Large intestine (tissue), 3 donors: ENCODE data around the gene NUDT3. TPM values are rescaled to one million over a fixed set of nuclear protein-coding genes. Genes with fewer than 3 reads are reported as not detected.
"Not testable (repeated sequence)": the region's sequence is repeated elsewhere in the genome, so short reads cannot be mapped to it uniquely, and the experiment has no call there.

Source experiments
- DNase-seq, 2 donors: peaks; one replicate each; pipeline versions ENCODE4 v3.0.0 to v3.0.0-alpha.2; 2013
- H3K27ac ChIP-seq: one replicate; pipeline ENCODE4 v1.5.1; 2013; ENCODE audit warnings: low read length
- H3K27me3 ChIP-seq: 2 replicates; pipeline ENCODE4 v1.6.1; 2013; ENCODE audit warnings: low read length; ENCODE audit not compliant: control insufficient read depth, insufficient read depth
- H3K36me3 ChIP-seq: 2 replicates; pipeline ENCODE4 v1.6.1; 2013; ENCODE audit warnings: low read length; ENCODE audit not compliant: control insufficient read depth, insufficient read depth
- H3K4me1 ChIP-seq: one replicate; pipeline ENCODE4 v1.6.1; 2013; ENCODE audit warnings: low read length; ENCODE audit not compliant: control insufficient read depth, insufficient read depth
- H3K4me3 ChIP-seq: one replicate; pipeline ENCODE4 v1.5.1; 2013; ENCODE audit warnings: low read length
- H3K9me3 ChIP-seq: one replicate; pipeline ENCODE4 v1.6.1; 2013; ENCODE audit warnings: mild to moderate bottlenecking, low read depth, low read length, moderate library complexity; ENCODE audit not compliant: control insufficient read depth
- WGBS: methylation state at CpG from one replicate; pipeline ENCODE4 v1.1.5; 2013; ENCODE audit warnings: low lambda C conversion rate; ENCODE audit not compliant: insufficient coverage; 5-methylcytosine and 5-hydroxymethylcytosine counted together
- polyA plus RNA-seq: library from polyadenylated mRNA; unstranded; fragments of 120-200 nt; gene quantifications from one replicate; pipeline ENCODE4 v1.2.1, GENCODE V29; 2013

NUDT3 gene
- polyA plus RNA-seq, 1 donor: 13.5 TPM

DNA sequence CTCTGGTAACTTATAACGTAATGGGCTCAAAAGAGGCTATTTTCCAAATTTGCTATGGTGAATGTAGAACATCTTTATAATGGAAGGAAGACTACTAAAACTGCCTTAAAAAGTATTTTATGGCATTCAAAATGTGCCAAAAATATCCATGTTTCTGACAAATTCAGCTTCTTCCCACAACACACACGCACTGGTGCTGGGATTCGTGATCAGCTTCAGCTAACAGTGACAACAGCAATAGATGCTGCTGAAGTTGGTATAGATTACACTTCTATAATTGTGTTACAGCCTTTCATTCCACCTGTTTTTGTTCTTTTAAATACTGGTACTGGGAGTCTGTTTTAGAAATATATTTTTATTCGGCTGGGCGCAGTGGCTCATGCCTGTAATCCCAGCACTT is 19.0 kb downstream of the NUDT3 start:
- no peaks in the 10 kb centered on the region for H3K4me1 ChIP-seq
- H3K4me3 ChIP-seq: no peak overlapping the region
- H3K27ac ChIP-seq: no peak overlapping the region
- no CpG with 5 or more reads among the region's 5 CpGs for WGBS
- no peaks in the 10 kb centered on the region for H3K9me3 ChIP-seq
- H3K36me3 ChIP-seq: no peaks in the 10 kb centered on the region
- no peaks in the 10 kb centered on the region for H3K27me3 ChIP-seq
- DNase-seq: no peak

DNA sequence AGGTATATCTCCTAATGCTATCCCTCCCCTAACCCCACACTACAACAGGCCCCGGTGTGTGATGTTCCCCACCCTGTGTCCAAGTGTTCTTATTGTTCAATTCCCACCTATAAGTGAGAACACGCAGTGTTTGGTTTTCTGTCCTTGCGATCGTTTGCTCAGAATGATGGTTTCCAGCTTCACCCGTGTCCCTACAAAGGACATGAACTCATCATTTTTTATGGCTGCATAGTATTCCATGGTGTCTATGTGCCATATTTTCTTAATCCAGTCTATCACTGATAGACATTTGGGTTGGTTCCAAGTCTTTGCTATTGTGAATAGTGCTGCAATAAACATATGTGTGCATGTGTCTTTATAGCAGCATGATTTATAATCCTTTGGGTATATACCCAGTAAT is 20.6 kb downstream of the NUDT3 start:
- WGBS: 100% methylated on average over 4 of the region's 5 CpGs
- not testable (repeated sequence) for H3K27me3 ChIP-seq, H3K4me1 ChIP-seq, H3K4me3 ChIP-seq, DNase-seq, H3K36me3 ChIP-seq, H3K9me3 ChIP-seq, H3K27ac ChIP-seq

DNA sequence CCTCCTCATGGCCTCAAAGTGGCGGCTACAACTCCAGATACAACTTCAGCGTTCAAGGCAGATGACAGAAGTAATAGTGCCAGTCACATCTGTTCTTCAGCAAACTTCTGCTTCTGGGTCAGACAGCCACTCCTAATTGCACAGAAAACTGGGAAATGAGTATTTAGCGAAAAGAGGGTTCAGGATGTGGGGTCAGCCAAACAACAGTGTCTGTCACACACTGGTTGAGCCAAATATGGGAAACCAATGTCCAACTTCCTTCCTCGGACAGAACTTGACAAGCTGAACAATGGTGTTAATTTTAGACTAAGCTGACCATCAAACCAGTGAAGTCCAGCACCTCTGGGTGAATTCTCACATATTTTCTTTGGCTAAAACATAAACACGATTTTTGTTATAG is 22.1 kb downstream of the NUDT3 start:
- no CpG with 5 or more reads among the region's 5 CpGs for WGBS
- H3K4me1 ChIP-seq: no peaks in the 10 kb centered on the region
- H3K9me3 ChIP-seq: no peaks in the 10 kb centered on the region
- H3K27ac ChIP-seq: no peak overlapping the region
- no peaks in the 10 kb centered on the region for H3K27me3 ChIP-seq
- no peaks in the 10 kb centered on the region for H3K36me3 ChIP-seq
- DNase-seq: no peak
- H3K4me3 ChIP-seq: no peak overlapping the region

DNA sequence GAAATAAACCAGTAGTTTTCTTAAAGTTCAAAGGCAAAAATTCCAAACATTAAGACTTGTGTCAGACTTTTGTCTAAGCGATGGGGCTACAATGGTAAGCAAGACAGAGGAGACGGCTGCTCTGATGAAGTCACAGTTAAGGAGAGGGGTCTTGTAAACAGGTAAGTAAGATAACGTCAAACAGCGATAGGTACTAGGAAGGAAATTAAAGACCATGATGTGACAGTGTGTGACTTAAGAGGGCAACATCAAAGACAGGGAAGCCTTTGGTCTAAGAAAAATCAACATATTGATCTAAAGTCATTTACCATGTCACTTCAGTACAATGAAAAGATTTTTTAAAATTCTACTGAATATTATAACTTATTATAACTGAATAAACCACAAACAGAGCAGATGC is 23.1 kb downstream of the NUDT3 start:
- Histone ChIP-seq H3K27ac (no peak overlapping the region), H3K36me3 (no peaks in the 10 kb centered on the region), H3K4me1 (no peaks in the 10 kb centered on the region), H3K27me3 (no peaks in the 10 kb centered on the region), H3K9me3 (no peaks in the 10 kb centered on the region), H3K4me3 (no peak overlapping the region)
- WGBS: 85% methylated on average over 2 of the region's 4 CpGs
- DNase-seq: no peak

DNA sequence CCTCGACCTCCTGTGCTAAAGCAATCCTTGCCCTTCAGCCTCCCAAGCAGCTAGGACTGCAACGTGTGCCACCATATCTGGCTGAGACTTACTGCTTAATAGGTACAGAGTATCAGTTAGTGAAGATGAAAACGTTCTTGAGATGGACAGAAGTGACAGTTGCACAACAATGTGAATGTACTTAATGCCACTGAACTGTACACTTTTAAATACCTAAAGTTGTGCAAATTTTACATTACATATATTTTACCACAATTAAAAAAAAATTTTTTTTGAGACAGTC is 25.9 kb downstream of the NUDT3 start:
- H3K4me1 ChIP-seq: no peaks in the 10 kb centered on the region
- no peak for DNase-seq
- H3K9me3 ChIP-seq: no peaks in the 10 kb centered on the region
- 40% methylated on average over 1 of the region's 3 CpGs for WGBS
- H3K4me3 ChIP-seq: no peak overlapping the region
- no peaks in the 10 kb centered on the region for H3K27me3 ChIP-seq
- no peaks in the 10 kb centered on the region for H3K36me3 ChIP-seq
- H3K27ac ChIP-seq: no peak overlapping the region

- not testable (repeated sequence) for H3K36me3 ChIP-seq
These were observed 26.5 kb downstream of the NUDT3 start for GRCh38 chr6:34365781-34366638.

GRCh38 chr6:34363681-34364075 is 28.8 kb downstream of the NUDT3 start:
- H3K27ac ChIP-seq, H3K27me3 ChIP-seq, H3K36me3 ChIP-seq, H3K9me3 ChIP-seq, DNase-seq, H3K4me1 ChIP-seq, H3K4me3 ChIP-seq: not testable (repeated sequence)
- no CpG with 5 or more reads among the region's 9 CpGs for WGBS

More at GRCh38 chr6:34365781-34366638, 26.5 kb downstream of the NUDT3 start:
- H3K4me3 ChIP-seq, H3K4me1 ChIP-seq, H3K27ac ChIP-seq, H3K27me3 ChIP-seq, DNase-seq, H3K9me3 ChIP-seq: not testable (repeated sequence)
- WGBS: 95% methylated on average over 3 of the region's 9 CpGs

DNA sequence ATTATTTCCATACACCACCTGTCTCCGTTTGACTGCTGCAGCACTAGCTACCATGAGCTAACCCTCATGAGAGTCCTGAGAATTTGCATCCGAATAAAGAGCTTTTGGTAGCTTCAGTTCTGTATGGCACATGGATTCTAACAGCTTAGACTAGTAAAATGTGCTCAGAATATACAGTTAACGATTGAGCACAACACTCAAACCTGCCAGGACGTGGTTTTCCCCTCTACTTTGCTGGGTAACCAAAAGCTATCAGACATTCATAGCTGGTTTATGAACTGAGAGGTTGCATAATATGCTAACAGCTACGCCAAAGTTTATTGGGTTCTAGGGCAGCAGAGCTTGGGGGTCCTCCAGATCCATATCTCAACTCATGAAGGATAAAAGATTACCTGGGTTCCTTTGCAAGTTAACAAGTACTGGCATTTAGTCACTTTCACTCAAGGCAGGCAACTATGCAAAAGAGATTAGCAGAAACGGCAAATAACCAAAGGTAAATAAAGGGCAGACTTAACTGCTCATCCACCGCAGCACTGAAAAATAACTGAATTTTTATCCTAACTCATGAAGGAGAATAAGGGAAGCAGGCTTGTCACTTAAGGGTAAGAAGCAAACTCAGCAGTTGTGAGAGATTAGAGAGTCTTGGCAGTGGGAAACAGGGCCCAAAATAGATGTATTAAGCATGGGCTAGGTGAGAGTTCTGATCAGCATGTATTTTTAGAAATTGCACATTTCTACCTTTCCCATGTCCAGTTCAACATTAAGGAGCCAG is 29.4 kb downstream of the NUDT3 start:
- no peak for DNase-seq
- no peaks in the 10 kb centered on the region for H3K36me3 ChIP-seq
- H3K27ac ChIP-seq: no peak overlapping the region
- 33% methylated on average over 1 of the region's 7 CpGs for WGBS
- no peaks in the 10 kb centered on the region for H3K9me3 ChIP-seq
- no peaks in the 10 kb centered on the region for H3K4me1 ChIP-seq
- H3K4me3 ChIP-seq: no peak overlapping the region
- H3K27me3 ChIP-seq: no peaks in the 10 kb centered on the region

GRCh38 chr6:34362176-34362575 is 30.3 kb downstream of the NUDT3 start:
- no peak overlapping the region for H3K27ac ChIP-seq
- H3K36me3 ChIP-seq: no peaks in the 10 kb centered on the region
- WGBS: no CpG with 5 or more reads among the region's 1 CpG
- H3K27me3 ChIP-seq: no peaks in the 10 kb centered on the region
- no peaks in the 10 kb centered on the region for H3K4me1 ChIP-seq
- H3K9me3 ChIP-seq: no peaks in the 10 kb centered on the region
- no peak overlapping the region for H3K4me3 ChIP-seq
- DNase-seq: no peak

GRCh38 chr6:34360556-34360955 is 31.9 kb downstream of the NUDT3 start:
- Histone ChIP-seq H3K4me3 (no peak overlapping the region), H3K27ac (no peak overlapping the region), H3K36me3 (no peaks in the 10 kb centered on the region), H3K4me1 (no peaks in the 10 kb centered on the region), H3K27me3 (no peaks in the 10 kb centered on the region), H3K9me3 (no peaks in the 10 kb centered on the region)
- 100% methylated on average over 2 of the region's 2 CpGs for WGBS
- DNase-seq: no peak
